ENCODE measurements around the gene SLC2A4RG.

DNA sequence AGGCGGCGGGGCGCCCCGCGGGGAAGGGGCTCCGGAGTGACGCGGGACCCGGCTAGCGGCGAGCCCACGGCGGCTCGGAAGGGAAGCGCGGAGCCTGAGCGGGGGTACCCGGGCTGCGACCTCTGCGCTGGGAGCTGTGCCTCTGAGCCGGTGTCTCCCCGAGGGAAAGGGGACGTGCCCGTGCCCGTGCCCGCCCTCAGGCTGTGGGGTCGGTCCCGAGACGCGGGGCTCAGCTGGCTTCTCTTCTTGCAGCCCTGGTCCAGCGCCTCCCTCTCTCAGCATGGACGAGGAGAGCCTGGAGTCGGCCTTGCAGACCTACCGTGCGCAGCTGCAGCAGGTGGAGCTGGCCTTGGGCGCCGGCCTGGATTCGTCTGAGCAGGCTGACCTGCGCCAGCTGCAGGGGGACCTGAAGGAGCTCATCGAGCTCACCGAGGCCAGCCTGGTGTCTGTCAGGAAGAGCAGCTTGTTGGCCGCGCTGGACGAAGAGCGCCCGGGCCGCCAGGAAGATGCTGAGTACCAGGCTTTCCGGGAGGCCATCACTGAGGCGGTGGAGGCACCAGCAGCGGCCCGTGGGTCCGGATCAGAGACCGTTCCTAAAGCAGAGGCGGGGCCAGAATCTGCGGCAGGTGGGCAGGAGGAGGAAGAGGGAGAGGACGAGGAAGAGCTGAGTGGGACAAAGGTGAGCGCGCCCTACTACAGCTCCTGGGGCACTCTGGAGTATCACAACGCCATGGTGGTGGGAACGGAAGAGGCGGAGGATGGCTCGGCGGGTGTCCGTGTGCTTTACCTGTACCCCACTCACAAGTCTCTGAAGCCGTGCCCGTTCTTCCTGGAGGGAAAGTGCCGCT, 31.1 kb upstream of the SLC2A4RG start:
- TF ChIP-seq, protein P1, sequence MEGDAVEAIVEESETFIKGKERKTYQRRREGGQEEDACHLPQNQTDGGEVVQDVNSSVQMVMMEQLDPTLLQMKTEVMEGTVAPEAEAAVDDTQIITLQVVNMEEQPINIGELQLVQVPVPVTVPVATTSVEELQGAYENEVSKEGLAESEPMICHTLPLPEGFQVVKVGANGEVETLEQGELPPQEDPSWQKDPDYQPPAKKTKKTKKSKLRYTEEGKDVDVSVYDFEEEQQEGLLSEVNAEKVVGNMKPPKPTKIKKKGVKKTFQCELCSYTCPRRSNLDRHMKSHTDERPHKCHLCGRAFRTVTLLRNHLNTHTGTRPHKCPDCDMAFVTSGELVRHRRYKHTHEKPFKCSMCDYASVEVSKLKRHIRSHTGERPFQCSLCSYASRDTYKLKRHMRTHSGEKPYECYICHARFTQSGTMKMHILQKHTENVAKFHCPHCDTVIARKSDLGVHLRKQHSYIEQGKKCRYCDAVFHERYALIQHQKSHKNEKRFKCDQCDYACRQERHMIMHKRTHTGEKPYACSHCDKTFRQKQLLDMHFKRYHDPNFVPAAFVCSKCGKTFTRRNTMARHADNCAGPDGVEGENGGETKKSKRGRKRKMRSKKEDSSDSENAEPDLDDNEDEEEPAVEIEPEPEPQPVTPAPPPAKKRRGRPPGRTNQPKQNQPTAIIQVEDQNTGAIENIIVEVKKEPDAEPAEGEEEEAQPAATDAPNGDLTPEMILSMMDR (IDR thresholded peaks at IDR 0.05) = no peak
- TF ChIP-seq POLR2AphosphoS5 (IDR thresholded peaks at IDR 0.05) (no peak), POLR2A (IDR thresholded peaks at IDR 0.05) (no peak), EP300 (IDR thresholded peaks at IDR 0.05; ENCODE audit: low read depth) (no peak)
